IPS DF 4.7 (cell line): ENCODE results near the gene ANKRD10.

Source experiments
- DNase-seq: peaks from one replicate; pipeline ENCODE4 v3.0.0-alpha.2; 2013; ENCODE audit warnings: low spot score; ENCODE audit errors: extremely low read depth

ANKRD10 gene

DNA sequence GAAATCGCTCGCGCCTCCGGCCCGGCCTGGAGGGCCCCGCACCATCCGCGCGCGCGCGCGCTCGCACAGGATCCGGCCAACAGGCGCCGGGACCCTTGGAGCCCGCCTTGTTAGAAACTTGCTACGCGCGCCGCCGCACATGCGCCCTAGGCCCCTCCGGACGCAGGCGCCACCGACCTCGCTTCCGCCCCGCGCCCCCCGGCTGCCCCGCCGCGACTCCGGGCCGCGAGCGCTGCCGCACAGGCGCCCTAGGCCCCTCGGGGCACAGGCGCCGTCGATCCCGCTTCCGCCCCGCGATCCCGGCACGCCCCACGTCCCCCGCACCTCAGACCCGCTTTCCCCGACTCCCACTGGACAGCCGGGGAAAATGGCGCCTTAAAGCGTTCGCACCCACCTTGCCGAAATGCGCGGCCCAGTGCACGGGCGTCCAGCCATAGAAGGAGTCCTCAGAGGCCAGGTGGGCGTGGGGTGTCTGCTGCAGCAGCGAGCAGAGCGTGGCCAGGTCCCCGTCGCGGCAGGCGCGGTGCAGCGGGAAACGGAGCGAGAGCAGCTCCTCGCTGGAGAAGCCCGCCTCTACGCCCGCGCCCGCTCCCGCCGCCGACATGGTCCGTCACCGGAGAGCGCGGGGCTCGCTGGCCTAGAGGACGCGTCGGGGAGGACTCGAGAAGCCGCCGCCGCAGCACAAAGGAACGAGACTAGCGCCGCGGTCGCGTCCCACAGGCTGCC lies 375 bp downstream of the ANKRD10 start:
- no peak for DNase-seq

GRCh38 chr13:110914081-110914330 lies 863 bp downstream of the ANKRD10 start:
- DNase-seq = no peak

DNA sequence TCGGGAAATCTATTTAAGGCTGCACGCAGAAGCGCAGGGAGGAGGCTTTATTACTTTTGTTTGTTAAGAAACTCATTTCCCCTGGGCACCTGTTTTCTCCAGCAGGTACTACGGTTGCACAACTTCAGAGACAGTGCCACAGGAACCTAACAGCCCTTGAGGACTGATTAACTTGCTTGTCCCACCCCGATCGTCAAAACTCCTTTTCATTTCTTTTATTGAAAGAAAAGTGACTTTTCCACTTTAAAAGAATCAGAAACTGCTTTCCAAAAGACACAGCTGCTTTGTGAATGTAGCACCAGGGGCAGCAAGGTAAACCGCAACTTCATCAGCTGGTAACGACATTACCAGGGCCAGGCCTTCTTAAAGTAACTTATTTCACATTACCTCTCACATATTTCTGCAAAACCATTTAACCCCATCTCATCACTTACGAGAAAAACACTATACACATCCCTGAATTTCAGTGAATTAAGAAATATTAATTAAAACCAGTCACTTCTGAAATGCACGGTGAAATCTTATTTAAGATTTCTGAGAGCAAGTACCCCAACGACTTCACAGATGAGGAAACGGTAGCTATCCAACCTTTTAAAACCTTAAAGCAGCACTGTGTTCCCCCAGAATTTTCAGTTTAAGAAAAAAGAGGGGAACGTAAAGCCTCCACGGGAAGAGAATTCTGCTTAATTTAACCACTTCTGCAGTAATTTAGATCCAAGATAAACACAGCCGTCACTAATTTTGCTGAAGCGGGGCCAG lies 1.4 kb downstream of the ANKRD10 start:
- DNase-seq = no peak

GRCh38 chr13:110912651-110913051 lies 2.2 kb downstream of the ANKRD10 start:
- no peak for DNase-seq

DNA sequence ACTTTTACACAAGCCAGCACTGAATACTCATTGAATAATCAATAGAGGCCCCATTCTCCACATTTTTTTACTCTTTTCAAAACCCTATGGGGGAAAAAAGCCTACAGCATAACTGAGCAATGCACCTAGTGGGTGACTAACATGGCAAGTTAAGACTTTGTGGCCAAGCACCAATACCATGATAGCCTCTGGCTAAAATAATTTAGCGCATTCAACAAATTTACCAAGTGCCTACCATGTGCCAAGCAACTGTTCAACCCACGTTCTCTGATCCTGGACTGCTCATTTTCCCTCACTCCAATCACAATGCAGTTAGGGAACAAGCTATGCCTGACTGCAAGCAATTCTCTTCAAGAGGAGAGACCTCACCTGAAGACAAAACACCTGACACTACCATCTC lies 3.0 kb downstream of the ANKRD10 start:
- DNase-seq = no peak

GRCh38 chr13:110910013-110910890 lies 4.6 kb downstream of the ANKRD10 start:
- DNase-seq = no peak

GRCh38 chr13:110907951-110908898 lies 6.6 kb downstream of the ANKRD10 start:
- DNase-seq = peak; percentile 92

- DNase-seq = no peak
Observed at GRCh38 chr13:110907301-110907700, 7.6 kb downstream of the ANKRD10 start.

- DNase-seq = no peak
Observed at GRCh38 chr13:110904748-110905147, 10.1 kb downstream of the ANKRD10 start.

DNA sequence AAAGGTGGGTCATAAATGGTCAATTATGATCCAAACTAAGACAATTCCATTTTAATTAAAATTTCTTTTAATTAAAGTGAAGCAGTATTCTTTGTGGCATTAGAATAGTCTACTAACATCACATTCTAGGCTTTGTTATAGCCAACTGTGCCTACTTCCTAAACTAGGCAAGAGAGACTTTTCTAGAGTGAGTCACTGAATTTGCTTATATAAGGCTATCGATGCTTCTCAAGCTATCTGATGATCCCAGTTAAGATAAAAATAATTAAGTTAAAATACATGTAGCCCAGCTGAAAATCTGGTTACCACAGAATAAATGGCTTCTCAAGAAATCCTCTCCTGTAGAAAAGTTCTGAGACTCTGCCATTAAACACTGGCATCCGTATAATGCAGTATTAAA lies 12.5 kb downstream of the ANKRD10 start:
- DNase-seq = no peak

GRCh38 chr13:110897521-110897920 lies 17.3 kb downstream of the ANKRD10 start:
- DNase-seq = no peak

GRCh38 chr13:110897014-110897413 lies 17.9 kb downstream of the ANKRD10 start:
- no peak for DNase-seq

DNA sequence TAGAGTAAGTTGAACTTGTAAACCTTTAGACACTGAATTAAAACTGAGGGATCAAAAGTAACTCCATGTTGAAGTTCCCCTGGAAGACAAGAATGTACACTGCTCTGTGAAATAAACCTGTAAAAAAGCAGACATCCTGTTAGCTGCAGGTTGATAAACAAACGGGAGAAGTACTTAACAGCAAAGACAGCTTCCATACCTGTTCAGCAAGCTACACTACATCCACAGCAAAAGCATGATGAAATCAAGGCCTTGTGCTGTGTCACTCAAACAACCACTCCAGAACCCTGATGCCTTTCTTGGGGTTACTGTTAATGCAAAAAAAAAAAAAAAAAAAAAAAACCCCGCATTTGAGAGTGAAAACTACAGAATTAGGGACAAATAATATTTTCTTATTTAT lies 20.8 kb downstream of the ANKRD10 start:
- DNase-seq = no peak

- no peak for DNase-seq
Observed at GRCh38 chr13:110893571-110893970, 21.3 kb downstream of the ANKRD10 start.

DNA sequence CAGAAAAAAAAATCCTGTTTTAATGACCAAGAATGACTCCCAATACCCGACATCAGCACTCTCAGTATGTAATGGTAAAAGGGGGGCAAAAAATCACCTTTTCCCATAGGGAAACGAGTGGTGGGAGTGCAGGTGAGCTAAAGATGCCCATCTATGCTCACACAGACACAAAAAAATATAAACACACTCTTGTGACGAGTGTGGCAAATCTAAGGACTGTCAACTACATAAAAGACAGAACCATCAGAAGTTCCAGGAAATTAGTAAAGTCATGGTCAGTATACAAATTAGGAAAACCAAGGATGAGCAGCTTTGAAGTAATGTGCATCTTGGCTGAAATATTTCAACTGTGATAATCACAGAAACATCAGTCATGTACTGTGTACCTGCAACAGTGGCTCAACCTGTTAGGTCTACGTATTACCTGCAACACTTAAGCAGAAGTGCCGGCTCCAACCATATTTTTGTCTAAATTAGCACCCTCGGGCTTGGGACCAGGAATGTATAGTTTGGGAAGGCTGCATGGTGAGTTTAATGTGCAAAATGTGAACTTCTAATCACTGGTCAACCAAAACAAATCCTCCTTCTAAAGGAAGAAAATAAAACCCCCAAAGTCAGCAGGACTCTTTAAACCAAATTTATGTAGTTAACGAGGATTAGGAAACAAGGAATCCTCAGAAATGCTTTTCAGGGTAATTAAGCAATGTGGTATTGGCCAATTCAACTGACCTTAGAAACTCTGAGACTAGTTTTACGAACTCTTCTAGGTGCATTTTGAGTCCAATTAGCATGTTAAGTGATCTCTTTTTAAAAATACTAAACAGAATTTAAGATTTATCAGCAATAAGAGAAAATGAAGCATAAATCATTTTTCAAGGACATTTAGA lies 24.3 kb downstream of the ANKRD10 start:
- DNase-seq = no peak

- DNase-seq = no peak
Observed at GRCh38 chr13:110888390-110888789, 26.5 kb downstream of the ANKRD10 start.

- DNase-seq = no peak
Observed at GRCh38 chr13:110887597-110888333, 27.1 kb downstream of the ANKRD10 start.

DNA sequence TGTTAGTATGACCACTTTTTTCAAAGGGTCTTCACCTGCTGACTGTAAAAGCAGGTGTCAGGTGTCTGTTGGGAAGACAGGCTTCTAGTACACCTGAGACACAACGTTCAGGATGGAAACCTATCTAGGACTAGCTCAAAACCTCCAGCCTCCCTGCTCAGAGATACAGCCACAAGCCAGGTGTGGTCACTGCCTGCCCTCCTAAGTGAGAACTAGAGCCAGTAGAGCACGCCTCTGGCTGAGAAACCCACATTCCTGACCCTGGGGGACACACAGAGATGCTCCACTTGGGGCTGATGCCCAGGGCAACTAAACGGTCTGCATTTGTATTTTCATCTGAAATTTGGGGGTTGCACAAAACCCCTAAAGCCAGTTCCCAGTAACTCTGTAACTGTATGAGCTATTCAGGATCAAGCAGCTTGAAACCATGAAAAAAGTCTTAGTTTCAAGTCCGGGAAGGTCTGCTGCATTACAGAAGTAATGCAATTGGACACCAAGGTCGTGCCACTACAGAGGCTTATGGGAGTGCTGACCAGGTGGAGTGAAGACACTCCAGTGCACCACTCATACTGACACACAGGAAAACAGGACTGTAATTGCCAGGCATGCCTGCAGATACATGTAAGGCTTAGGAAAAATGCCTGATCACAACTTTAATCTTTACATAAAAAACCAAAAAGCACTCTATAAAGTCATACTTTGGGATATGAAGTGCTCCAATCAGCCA lies 27.8 kb downstream of the ANKRD10 start:
- DNase-seq = no peak
